Activated CD8-positive, alpha-beta T cell treated with anti-CD3 and anti-CD28 coated beads for 36 hours (primary cell): ENCODE measurements around the gene P2RY4. TPM values are rescaled to one million over a fixed set of nuclear protein-coding genes. Genes with fewer than 3 reads are reported as not detected.

Experiments
- ATAC-seq: fragments of 200-7000 bp; cut with Tn5 transposase; one replicate; pipeline ENCODE4 v1.10.0; 2021; ENCODE audit warnings: mild to moderate bottlenecking, moderate library complexity
- CTCF ChIA-PET: fragments of 350-600 bp; sonication (Branson Sonifier 250); formaldehyde crosslinking; loops from one replicate; lab custom pipeline; 2021; ENCODE audit warnings: antibody characterized with exemption; lab: Charles Lee
- POLR2A ChIA-PET: fragments of 350-600 bp; sonication (Branson Sonifier 250); formaldehyde crosslinking; loops from one replicate; lab custom pipeline; 2021; ENCODE audit warnings: antibody characterized with exemption; lab: Charles Lee
- DNase-seq: peaks from one replicate; pipeline ENCODE4 v3.0.0-alpha.2; 2020
- H3K27ac Mint-ChIP-seq: one replicate; pipeline ENCODE4 v1.8.0; 2021; ENCODE audit warnings: mild to moderate bottlenecking, mixed read lengths
- H3K27me3 Mint-ChIP-seq: one replicate; pipeline ENCODE4 v1.8.0; 2021; ENCODE audit warnings: mixed read lengths
- H3K36me3 Mint-ChIP-seq: one replicate; pipeline ENCODE4 v1.8.0; 2021; ENCODE audit warnings: low read depth, mixed read lengths
- H3K4me1 Mint-ChIP-seq: one replicate; pipeline ENCODE4 v1.8.0; 2021; ENCODE audit warnings: low read depth, mixed read lengths
- H3K4me3 Mint-ChIP-seq: one replicate; pipeline ENCODE4 v1.8.0; 2021; ENCODE audit warnings: mild to moderate bottlenecking, moderate library complexity, mixed read lengths
- H3K9me3 Mint-ChIP-seq: one replicate; pipeline ENCODE4 v1.8.0; 2021; ENCODE audit warnings: mixed read lengths
- intact Hi-C: fragments of 100-400 bp; cut with micrococcal nuclease; formaldehyde crosslinking; loops from one replicate; pipeline ENCODE4 v1.10.0; 2022
- total RNA-seq, 2 experiments: library from RNA; stranded (reverse); gene quantifications; one replicate each; pipeline ENCODE4 v1.2.3, GENCODE V29; 2021
- TF ChIP-seq, protein P1 (sequence below): fragments of 200-600 bp; IDR thresholded peaks from one replicate; pipeline ENCODE4 v1.8.0; 2022; ENCODE audit warnings: antibody characterized with exemption, mild to moderate bottlenecking

P2RY4 gene
- total RNA-seq, 2 experiments from 2014 or later: 0.27 TPM; not detected in 1

DNA sequence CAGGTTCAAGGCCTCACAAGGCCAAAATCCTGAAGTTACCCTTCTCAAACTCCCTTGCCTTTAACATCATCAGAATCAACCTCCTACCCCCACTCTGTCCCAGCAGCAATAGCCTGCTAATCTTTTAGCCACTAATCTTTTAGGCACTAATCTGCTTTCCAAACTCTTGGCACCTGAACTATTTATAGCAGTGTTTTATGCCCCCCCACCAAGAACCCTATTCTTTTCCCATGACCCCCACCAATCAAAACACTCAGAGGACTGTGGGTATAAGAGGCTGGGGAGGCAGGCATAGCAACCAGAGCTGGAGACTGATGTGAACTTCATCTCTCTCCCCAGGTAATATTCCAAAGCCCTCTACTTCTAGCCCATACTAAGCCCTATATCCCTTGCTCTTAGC, 8.0 kb upstream of the P2RY4 start, which contains the start of gene ARR3:
TSS of gene ARR3 (plus strand) at position 301 of the 400 bp plus-strand sequence. CDS start 1,052 bp downstream, outside the sequence.
- ChIA-PET POLR2A (no interaction called here), CTCF (no interaction called here)
- Mint-ChIP-seq H3K27me3 (no peaks in the 10 kb centered on the region), H3K4me1 (no peaks in the 10 kb centered on the region), H3K36me3 (no peaks in the 10 kb centered on the region), H3K9me3 (no peaks in the 10 kb centered on the region), H3K4me3 (no peak within 1 kb of the TSS), H3K27ac (no peak within 1 kb of the TSS)
- ATAC-seq (no peak), DNase-seq (no peak)
- TF ChIP-seq, protein P1, sequence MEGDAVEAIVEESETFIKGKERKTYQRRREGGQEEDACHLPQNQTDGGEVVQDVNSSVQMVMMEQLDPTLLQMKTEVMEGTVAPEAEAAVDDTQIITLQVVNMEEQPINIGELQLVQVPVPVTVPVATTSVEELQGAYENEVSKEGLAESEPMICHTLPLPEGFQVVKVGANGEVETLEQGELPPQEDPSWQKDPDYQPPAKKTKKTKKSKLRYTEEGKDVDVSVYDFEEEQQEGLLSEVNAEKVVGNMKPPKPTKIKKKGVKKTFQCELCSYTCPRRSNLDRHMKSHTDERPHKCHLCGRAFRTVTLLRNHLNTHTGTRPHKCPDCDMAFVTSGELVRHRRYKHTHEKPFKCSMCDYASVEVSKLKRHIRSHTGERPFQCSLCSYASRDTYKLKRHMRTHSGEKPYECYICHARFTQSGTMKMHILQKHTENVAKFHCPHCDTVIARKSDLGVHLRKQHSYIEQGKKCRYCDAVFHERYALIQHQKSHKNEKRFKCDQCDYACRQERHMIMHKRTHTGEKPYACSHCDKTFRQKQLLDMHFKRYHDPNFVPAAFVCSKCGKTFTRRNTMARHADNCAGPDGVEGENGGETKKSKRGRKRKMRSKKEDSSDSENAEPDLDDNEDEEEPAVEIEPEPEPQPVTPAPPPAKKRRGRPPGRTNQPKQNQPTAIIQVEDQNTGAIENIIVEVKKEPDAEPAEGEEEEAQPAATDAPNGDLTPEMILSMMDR: no peak
- intact Hi-C loops: no loop called here

DNA sequence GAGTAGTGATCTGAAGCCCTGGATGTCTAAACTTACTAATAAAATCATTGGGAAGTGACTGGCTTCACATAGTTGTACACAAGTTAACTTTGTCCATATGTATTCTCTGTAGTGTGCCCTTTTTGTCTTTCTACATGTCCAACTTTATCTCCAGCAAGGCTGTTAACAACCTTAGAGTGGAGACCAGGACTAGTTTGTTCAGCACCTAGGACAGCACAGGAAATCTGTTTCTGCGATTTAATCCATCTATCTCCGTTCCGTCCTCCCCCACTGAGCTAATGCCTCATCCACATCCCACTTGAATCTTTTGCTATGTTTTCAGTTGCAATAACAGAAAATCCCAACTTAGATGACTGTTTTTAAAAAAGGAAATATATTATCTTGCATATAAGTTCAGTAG, 4.8 kb upstream of the P2RY4 start:
- no peaks in the 10 kb centered on the region for H3K9me3 Mint-ChIP-seq
- H3K4me1 Mint-ChIP-seq: no peaks in the 10 kb centered on the region

DNA sequence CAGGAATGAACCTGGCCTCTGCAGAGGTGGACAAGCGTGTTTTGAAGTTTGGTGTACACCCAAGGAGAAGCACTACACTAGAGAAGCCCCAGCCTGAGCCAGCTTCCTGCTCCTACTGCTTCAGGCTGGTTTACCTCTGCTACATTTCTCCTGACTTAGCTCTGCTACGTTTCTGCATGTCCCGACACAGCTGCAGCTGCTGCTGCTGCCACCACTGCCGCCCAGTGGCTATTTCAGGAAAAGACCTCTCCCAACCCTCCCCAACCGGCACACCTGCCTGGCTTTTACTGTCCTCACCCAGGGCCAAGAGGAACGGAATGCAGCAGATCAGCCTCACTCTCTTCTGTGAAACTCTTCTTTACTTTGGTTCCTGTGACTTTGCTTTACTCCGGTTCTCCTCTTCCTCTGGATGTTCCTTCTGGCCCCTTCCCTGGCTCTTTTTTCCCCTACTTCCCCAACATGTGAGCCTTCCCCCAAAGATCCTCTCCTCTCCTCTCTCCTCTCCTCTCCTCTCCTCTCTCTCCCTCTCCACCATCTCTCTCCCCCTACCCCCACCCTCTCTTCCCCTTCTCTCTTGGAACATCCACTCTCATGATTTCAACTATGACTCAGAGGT, 3.1 kb upstream of the P2RY4 start:
- Mint-ChIP-seq H3K27me3 (no peaks in the 10 kb centered on the region), H3K9me3 (no peaks in the 10 kb centered on the region), H3K27ac (no peak overlapping the region), H3K4me1 (no peaks in the 10 kb centered on the region), H3K4me3 (no peak overlapping the region), H3K36me3 (no peaks in the 10 kb centered on the region)
- DNase-seq: peak; percentile 58
- TF ChIP-seq, protein P1: peak; percentile 14
- CTCF ChIA-PET: interaction anchor here (1.0 to 1.1 kb wide), 2 partner anchors 10 to 24 kb away, joined by 3 to 5 read pairs; no protein-coding TSS in a partner anchor
- ATAC-seq: peak; percentile 67
- intact Hi-C loops: loop anchor here (5.0 kb wide), 1 partner anchor 66 kb away; no protein-coding TSS in a partner anchor
- POLR2A ChIA-PET: no interaction called here

More for the DNA sequence above, 4.8 kb upstream of the P2RY4 start:
- POLR2A ChIA-PET: no interaction called here
- no peaks in the 10 kb centered on the region for H3K36me3 Mint-ChIP-seq
- H3K27ac Mint-ChIP-seq: no peak overlapping the region
- no peaks in the 10 kb centered on the region for H3K27me3 Mint-ChIP-seq
- no peak for DNase-seq
- no peak overlapping the region for H3K4me3 Mint-ChIP-seq
- TF ChIP-seq, protein P1: no peak
- intact Hi-C loops: loop anchor here (5.0 kb wide), 1 partner anchor 67 kb away; no protein-coding TSS in a partner anchor
- CTCF ChIA-PET: no interaction called here
- no peak for ATAC-seq

DNA sequence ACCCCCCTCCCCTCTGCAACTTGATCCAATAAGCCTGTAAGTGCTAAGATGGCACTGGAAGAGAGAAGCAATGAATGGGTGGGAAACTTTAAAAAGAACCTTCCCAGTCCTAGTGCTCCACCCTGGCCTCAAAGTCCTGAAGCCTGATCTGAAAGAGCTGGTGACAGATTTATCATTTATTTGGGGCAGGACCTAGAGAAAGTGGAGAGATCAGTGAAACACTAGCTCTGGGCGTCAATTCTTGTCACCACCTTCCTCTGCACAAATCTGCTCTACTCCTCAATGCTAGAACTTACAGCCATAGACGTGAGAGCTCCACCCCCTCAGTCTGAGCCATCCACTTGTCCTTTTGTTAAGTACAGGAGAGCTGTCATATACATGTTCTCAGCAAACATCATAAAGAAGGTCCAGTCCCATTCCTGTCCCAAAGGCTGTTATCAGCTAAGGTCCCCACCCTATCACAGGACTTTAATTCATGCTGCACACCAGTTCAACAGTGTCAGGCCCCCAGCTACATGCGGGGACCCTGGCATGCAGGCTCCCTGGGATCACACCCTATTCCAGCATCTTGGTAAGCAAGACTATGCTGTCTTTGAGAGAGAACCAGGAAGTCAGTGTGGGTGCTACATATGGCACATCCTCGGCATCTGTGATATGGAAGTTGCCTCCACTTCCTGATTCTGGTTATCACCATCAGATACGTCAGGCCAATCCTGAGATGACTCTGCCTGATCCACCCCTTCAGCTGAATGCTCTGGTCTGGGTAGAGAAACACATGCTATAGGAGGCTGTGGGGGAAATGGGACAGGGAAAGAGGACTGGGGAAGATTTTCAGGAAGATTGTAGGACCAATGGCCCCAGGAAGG, 2.3 kb downstream of the P2RY4 start:
- Mint-ChIP-seq H3K9me3 (no peaks in the 10 kb centered on the region), H3K4me3 (no peak overlapping the region), H3K27ac (no peak overlapping the region), H3K27me3 (no peaks in the 10 kb centered on the region), H3K4me1 (peaks cover 21% of the 10 kb centered on the region), H3K36me3 (no peaks in the 10 kb centered on the region)
- ChIA-PET POLR2A (no interaction called here), CTCF (no interaction called here)
- DNase-seq (no peak), ATAC-seq (no peak)
- intact Hi-C loops: no loop called here
- TF ChIP-seq, protein P1: no peak

DNA sequence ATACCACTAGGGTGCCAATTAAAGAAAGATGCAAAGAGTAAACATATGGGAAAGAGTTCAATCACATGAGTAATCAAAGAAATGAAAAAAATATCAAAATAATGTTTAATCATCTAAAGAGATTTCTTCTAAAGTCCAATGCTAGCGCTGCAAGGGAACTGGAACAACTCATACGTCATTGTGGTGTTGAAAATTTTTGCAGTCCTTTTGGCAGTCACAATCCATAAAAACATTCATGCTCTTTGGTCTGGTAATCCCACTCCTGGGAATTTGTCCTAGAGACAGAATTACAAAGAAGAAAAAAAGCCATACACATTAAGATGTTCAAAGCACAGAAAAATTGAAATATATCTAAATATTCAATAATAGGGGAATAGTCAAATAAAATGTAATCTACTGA, 4.6 kb downstream of the P2RY4 start:
- intact Hi-C loops: no loop called here
- Mint-ChIP-seq H3K36me3 (no peaks in the 10 kb centered on the region), H3K27me3 (no peaks in the 10 kb centered on the region), H3K4me3 (no peak overlapping the region), H3K9me3 (no peaks in the 10 kb centered on the region), H3K27ac (no peak overlapping the region), H3K4me1 (peaks cover 22% of the 10 kb centered on the region)
- ChIA-PET CTCF (no interaction called here), POLR2A (no interaction called here)
- DNase-seq: no peak
- TF ChIP-seq, protein P1: no peak
- no peak for ATAC-seq
